Measurements from ENCODE around the gene SEMA5A. TPM values are rescaled to one million over a fixed set of nuclear protein-coding genes. Genes with fewer than 3 reads are reported as not detected.

Gene SEMA5A
- polyA plus RNA-seq, 1 donor from 2014 or later, result 3.2 TPM

GRCh38 chr5:9015260-9015936 is 530.5 kb downstream of the SEMA5A start:
- H3K9me3 ChIP-seq (ENCODE audit: low read length), result no peaks in the 10 kb centered on the region
- H3K27ac ChIP-seq (ENCODE audit: low read length), result no peak overlapping the region
- H3K36me3 ChIP-seq (ENCODE audit: insufficient read depth, low read length), result no peaks in the 10 kb centered on the region
- H3K79me2 ChIP-seq (replicated peaks; ENCODE audit: insufficient read depth, low read length), result no peaks in the 10 kb centered on the region
- H4K20me1 ChIP-seq (ENCODE audit: insufficient read depth), result no peaks in the 10 kb centered on the region
- TF ChIP-seq SMC3 (conservative IDR thresholded peaks at IDR 0.05; ENCODE audit: poor library complexity) (no peak), POLR2AphosphoS5 (IDR thresholded peaks at IDR 0.05) (no peak), CTCF (IDR thresholded peaks at IDR 0.05; ENCODE audit: poor library complexity, severe bottlenecking) (no peak), EZH2 (IDR thresholded peaks at IDR 0.05; ENCODE audit: borderline replicate concordance, insufficient read depth, low read length, poor library complexity, severe bottlenecking) (no peak), RAD21 (conservative IDR thresholded peaks at IDR 0.05) (no peak), REST (IDR thresholded peaks at IDR 0.05; ENCODE audit: borderline replicate concordance) (no peak), MXI1 (conservative IDR thresholded peaks at IDR 0.05; ENCODE audit: poor library complexity, severe bottlenecking) (no peak), TAF1 (IDR thresholded peaks at IDR 0.05; ENCODE audit: low read depth) (no peak), EP300 (conservative IDR thresholded peaks at IDR 0.05; ENCODE audit: poor library complexity, severe bottlenecking) (no peak)
- H3K27me3 ChIP-seq (ENCODE audit: insufficient read depth, low read depth, low read length), result no peaks in the 10 kb centered on the region
- H3K9ac ChIP-seq (ENCODE audit: low read length), result no peak overlapping the region
- no peaks in the 10 kb centered on the region for H3F3A ChIP-seq (ENCODE audit: insufficient read depth, low read length, poor library complexity, severe bottlenecking)
- H3K9me2 ChIP-seq (ENCODE audit: insufficient read depth, low read length), result no peaks in the 10 kb centered on the region
- H3K4me3 ChIP-seq (ENCODE audit: low read length), result no peak overlapping the region
- H3K4me2 ChIP-seq (ENCODE audit: low read length), result no peak overlapping the region
- no peak overlapping the region for H2AFZ ChIP-seq (ENCODE audit: low read depth, low read length)

- no peak overlapping the region for H3K4me3 ChIP-seq (ENCODE audit: low read length)
- TF ChIP-seq SMC3 (conservative IDR thresholded peaks at IDR 0.05; ENCODE audit: poor library complexity), result no peak
- no peak for TF ChIP-seq EZH2 (IDR thresholded peaks at IDR 0.05; ENCODE audit: borderline replicate concordance, insufficient read depth, low read length, poor library complexity, severe bottlenecking)
- TF ChIP-seq EP300 (conservative IDR thresholded peaks at IDR 0.05; ENCODE audit: poor library complexity, severe bottlenecking), result no peak
- no peak for TF ChIP-seq REST (IDR thresholded peaks at IDR 0.05; ENCODE audit: borderline replicate concordance)
- TF ChIP-seq RAD21 (conservative IDR thresholded peaks at IDR 0.05), result no peak
- no peak for TF ChIP-seq CTCF (IDR thresholded peaks at IDR 0.05; ENCODE audit: poor library complexity, severe bottlenecking)
- no peak for TF ChIP-seq MXI1 (conservative IDR thresholded peaks at IDR 0.05; ENCODE audit: poor library complexity, severe bottlenecking)
- no peaks in the 10 kb centered on the region for H4K20me1 ChIP-seq (ENCODE audit: insufficient read depth)
- no peak overlapping the region for H3K9ac ChIP-seq (ENCODE audit: low read length)
- H3K36me3 ChIP-seq (ENCODE audit: insufficient read depth, low read length), result no peaks in the 10 kb centered on the region
- H3K79me2 ChIP-seq (replicated peaks; ENCODE audit: insufficient read depth, low read length), result no peaks in the 10 kb centered on the region
- H2AFZ ChIP-seq (ENCODE audit: low read depth, low read length), result no peak overlapping the region
- H3K27me3 ChIP-seq (ENCODE audit: insufficient read depth, low read depth, low read length), result no peaks in the 10 kb centered on the region
- H3K9me3 ChIP-seq (ENCODE audit: low read length), result no peaks in the 10 kb centered on the region
- no peaks in the 10 kb centered on the region for H3F3A ChIP-seq (ENCODE audit: insufficient read depth, low read length, poor library complexity, severe bottlenecking)
- H3K9me2 ChIP-seq (ENCODE audit: insufficient read depth, low read length), result no peaks in the 10 kb centered on the region
- H3K4me2 ChIP-seq (ENCODE audit: low read length), result no peak overlapping the region
- H3K27ac ChIP-seq (ENCODE audit: low read length), result no peak overlapping the region
Measured at GRCh38 chr5:9013147-9013546, 532.7 kb downstream of the SEMA5A start.
